HG03558 (cell line): ENCODE results near the gene AKR7A2.

ENCODE experiments used
- ATAC-seq: cut with Tn5 transposase; IDR thresholded peaks from one replicate; pipeline ENCODE4 v1.9.1; 2021; ENCODE audit warnings: moderate number of reproducible peaks; ENCODE audit not compliant: unreplicated experiment; ENCODE audit errors: extremely low read depth

Gene AKR7A2

DNA sequence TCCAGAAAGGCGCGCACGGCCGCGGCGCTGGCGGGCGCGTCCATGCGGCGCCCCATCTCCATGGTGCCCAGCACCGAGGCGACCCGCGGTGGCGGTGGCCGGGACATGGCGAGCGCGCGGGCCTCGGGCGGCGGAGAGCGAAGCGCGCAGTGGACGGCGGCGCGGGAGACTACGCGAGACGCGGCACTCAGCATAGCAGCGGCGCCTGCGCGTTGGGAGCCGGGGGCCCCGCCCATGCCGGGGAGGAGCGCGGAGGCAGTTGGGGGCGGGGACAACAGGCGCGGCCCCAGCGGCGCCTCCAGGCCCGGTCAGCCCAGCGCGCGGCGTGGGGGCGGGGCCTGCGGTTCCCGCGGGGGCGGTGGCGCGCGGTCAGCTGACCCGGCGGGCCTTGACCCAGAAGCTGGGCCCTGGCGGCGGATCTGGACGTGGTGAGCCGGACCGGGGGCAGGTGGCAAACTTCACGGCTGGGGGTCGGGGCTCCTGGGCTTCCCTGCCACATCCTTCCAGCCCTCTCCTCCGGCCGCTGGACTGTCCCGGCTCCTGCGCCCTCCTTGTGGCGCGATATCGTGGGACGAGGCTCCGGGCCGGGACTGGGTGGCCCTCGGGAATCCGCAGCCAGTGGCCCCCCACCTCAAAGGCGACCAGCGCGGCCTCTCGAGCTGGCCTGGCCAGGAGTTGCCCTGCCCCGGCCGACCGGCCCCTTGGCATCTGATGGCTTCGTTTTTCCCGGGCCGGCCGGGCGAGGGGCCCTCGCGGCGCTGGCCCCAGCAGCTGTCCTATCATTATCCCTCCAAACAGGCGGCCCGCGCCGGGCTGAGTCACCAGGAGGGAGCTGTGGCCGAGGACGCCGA, at the start of gene AKR7A2, which contains the start of gene SLC66A1:
Gene AKR7A2 (minus strand): TSS at position 214 of the 851 bp plus-strand sequence. CDS start 20 bp downstream, at position 194.
Gene SLC66A1 (plus strand): TSS at position 396 of the 851 bp plus-strand sequence. CDS start 5,352 bp downstream, outside the sequence.
- ATAC-seq: peak; percentile 36

DNA sequence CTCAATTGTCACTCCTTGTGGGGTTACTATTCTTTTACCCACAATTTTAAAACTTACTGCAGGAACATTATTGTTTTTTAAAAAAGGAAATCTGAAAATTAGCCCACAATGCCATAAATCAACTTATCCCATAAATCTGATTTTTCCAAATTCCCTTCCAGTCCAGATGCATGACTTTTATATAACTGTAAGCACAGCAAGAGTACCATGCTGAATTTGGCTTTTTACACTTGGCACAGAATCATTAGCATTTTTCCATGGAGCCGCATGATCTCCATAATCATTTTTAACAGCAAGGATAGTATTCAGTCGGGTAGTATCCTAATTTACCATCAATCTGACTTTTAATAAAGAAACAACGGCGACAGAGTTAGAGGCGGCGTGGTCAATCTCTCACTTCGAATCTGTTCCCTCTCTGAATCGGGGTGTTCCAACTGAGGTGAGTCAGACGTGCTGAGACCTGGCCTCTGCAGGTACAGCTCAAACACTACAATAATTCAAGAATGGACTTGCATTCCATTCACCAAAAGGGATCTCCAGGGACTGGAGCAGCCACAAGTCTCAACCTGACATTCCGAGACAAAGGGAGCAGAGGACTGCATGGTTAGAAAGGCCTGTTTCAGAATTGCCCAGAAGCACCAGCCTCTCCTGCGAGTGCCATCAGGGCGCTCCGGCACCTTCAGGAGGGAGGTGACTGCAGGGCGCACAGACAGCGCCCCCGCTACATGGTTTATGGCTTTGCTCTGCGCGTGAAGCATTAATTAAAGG, 49.1 kb upstream of the AKR7A2 start:
- no peak for ATAC-seq

- no peak for ATAC-seq
Observed at GRCh38 chr1:19360432-19360831, 48.5 kb upstream of the AKR7A2 start.

- no peak for ATAC-seq
Observed at GRCh38 chr1:19360016-19360415, 48.1 kb upstream of the AKR7A2 start.

- no peak for ATAC-seq
Observed at GRCh38 chr1:19359357-19359756, 47.4 kb upstream of the AKR7A2 start.

- ATAC-seq: no peak
Observed at GRCh38 chr1:19358710-19359109, 46.8 kb upstream of the AKR7A2 start.

DNA sequence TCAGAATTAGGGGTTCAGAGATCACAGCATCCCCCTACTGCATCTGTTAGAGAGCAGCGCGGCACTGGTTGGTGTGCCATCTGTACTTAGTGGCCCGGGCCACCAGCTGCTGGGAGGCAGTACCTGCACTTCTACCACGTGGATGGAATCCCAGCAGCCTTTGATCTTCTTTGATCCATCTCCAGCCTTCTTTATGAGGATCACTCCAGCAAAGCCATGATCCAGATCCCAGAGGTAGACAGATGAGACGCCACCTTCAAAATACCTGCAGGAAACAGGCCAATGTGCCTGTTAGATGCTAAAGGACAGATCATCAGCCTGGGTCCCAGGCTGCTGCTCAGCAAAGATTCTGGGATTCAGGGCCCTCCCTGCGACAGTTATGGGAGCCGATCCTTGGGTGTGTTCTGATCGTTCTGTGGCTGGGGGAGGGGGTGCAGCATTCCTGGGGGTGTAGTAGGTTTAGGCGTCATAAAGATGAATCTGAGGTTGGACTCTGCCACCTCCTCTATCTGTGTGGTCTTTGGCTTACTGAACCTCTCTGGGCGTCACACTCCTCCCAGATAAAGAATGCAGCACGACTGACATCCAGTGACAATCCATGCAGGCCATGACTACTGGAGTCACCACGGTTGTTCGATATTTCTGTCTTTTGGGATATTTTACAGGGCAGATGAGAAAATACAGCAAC, 45.5 kb upstream of the AKR7A2 start:
- ATAC-seq: no peak

DNA sequence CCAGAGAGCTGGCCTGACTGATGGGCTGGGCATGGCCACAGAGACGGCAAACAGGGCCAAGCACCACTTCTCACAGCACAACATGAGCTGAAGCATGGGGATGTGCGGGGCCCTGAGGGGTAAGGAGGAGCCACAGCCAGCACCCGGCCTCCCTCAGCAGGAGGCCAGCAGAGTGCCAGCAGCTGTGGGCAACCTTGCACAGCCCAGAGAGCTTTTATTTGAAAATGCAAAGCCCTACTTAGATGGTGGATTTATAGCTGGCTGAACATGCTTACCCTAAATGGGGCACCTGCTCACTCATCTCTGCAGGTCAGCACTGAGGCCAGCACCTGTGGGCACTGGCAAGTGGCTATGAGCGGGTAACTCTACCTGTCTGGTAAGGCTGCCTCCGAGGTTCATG, 44.3 kb upstream of the AKR7A2 start:
- ATAC-seq: no peak

DNA sequence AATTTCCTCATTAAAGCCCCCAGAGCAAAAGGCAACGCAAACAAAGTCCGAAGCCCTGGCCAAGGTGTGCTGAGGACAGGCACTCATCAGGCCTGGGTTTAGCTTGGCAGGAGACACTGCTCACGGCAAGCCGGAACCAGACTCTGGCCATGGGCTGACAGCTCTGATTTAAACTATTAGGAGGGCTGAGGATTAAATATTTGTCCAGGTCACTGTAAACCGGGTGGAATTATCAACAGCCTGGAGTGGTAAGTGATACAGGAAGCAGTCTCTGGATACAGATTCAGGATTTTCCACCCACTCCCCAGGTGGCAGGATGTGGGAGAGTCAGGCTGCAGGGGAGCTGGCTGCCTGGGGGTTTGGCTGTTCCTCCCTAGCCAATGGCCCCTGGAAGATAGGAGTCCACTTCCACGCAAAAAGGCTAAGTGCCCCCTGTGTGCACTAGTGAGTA, 42.6 kb upstream of the AKR7A2 start:
- no peak for ATAC-seq

DNA sequence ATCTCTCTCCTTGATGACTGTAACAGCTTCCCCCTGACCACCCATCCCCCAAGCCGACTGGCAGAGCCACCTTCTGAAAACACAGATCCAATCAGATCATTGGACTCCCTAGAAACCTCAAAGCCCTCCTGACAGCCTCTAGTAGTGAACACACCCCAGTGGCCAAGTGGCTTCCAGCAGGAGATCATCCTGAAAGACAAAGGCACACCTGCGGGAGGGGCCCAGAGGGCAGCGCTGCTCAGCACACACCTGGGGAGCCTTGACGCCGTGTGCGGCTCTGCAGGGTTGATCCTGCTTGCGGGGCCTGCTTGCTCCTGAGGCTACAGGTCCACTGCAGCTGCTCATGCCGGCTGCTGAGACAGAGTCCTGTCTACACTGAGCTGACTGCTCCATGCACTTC, 41.7 kb upstream of the AKR7A2 start:
- ATAC-seq: no peak

- ATAC-seq: no peak
Observed at GRCh38 chr1:19352839-19353238, 40.9 kb upstream of the AKR7A2 start.

DNA sequence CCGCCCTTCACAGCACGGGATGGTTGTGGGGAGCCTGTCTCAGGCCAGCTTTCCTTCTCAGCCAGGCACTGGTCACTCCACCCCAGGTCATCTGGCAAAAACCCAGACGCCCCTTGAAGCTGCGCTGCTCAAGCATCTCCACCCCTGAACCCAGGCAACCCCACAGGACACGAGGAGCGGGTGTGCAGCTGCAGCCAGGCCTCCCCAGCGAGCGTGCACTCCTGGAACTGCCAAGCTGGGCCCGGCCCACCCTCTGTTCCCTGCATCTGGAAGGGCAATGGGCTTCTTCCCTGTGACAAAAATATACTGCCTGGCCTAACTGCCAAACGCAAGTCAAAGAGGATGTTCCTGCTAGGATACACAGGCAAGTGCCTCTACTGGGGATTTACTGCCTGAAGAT, 39.9 kb upstream of the AKR7A2 start:
- no peak for ATAC-seq

DNA sequence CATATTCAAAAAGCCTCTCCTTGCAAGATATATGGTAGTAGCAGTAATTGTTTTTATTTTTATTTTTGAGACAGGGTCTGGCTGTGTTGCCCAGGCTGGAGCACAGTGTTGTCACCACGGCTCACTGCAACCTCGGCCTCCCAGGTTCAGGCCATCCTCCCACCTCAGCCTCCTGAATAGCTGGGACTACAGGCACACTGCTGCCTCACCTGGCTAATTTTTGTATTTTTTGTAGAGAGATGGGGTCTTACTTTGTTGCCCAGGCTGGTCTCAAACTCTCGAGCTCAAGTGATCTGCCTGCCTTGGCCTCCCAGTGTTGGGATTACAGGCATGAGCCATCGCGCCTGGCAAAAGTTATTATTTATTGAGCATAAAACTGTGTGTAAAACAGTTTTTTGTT, 38.6 kb upstream of the AKR7A2 start:
- no peak for ATAC-seq

- ATAC-seq: no peak
Observed at GRCh38 chr1:19349999-19350398, 38.1 kb upstream of the AKR7A2 start.

DNA sequence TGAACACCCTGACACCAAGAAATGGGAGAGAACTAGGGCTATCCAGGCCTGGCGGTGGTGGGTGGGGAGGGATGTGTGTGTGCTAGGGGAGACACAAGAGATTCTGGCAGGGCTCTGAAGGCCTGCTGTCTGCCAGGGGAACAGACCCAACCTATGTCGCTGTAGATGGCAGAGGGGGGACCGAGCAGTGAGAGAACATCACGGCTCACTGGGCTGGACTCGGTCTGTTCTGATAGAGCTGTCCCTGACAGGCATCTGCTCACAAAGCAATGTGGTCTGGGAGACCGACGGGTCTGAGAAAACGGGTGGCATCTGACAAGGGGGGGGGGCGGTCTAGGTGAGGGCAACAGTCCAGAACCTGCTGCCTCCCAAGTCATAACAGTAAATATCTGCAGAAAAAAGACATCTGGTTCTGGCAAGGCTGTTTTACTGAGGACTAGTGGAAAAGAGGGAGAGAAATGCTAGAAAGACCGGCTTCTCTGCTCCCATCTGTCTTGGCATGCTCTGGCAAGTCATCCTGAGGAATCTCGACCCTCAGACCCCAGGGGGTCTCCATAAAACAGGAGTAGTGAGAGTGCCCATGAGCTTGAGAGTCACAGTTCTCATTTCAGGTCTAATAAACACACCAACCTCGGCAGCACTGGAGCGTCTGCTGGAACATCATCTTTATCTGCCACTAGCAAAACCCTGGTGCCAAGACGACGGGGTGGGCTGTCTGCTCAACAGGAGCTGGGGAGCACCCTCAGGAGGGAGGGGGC, 36.7 kb upstream of the AKR7A2 start:
- no peak for ATAC-seq

DNA sequence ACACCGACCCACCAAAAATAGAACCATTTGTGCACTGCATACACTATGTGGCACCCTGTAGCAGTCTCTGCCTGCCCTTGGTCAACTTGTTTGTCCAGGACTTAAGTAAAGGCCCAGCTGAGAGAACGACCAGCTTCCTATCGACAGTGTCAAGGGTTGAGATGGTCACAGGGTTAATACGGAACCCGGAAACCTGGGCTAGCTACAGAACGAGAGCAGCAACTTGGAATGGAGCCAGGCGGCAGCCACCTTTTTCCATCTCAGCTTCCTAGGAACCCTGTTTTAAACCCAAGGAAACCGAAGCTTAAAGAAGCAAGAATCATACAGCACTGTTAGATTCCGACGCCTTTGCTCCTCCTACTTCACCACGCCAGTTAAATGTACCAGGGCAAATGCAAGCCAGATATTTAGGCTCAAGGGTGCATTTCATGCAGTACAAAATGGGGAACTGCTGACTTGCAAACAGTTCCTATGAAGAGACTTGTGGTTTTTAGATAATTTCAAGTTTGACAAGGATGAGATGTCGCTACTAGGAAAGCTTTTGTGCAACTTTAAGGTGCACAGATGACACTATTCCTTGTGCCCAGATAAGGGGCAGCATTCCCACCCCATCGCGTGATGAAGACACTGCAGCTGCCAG, 35.7 kb upstream of the AKR7A2 start:
- ATAC-seq: no peak

- ATAC-seq: no peak
Observed at GRCh38 chr1:19346026-19346425, 34.1 kb upstream of the AKR7A2 start.

DNA sequence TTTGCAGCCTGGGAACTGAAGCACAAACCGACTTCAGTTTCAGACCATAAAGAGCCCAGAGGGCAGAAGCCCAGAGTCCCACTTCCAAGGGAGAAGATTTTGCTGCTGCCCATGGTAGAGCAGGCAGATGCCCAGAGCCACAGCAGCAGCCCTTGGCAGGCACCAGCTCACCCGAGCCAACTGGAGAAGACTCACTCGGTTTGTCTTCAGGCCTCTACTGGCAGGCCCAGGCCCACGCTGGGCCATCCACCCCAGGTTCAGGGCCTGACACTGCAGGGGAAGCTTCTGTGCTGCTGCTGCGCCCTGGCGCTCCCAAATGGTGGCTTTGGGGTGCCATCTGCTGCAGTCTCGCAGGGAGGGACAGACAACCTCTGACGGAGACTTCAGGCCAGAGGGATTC, 33.4 kb upstream of the AKR7A2 start:
- ATAC-seq: no peak

- ATAC-seq: no peak
Observed at GRCh38 chr1:19344831-19345230, 32.9 kb upstream of the AKR7A2 start.
